GM20000 (cell line): ENCODE data around the gene VEPH1.

Experiments
- DNase-seq: peaks from one replicate; pipeline ENCODE4 v3.0.0; 2012; ENCODE audit warnings: low spot score
- CTCF ChIP-seq: IDR thresholded peaks from 2 replicates; pipeline ENCODE4 v1.5.1; 2012; ENCODE audit warnings: mild to moderate bottlenecking, control low read depth; ENCODE audit errors: extremely low read depth, missing control alignments

Gene VEPH1

GRCh38 chr3:157249606-157250005 is 253.6 kb downstream of the VEPH1 start:
- DNase-seq, result no peak
- TF ChIP-seq CTCF, result no peak

- no peak for DNase-seq
Observed at GRCh38 chr3:157248590-157249422, 254.4 kb downstream of the VEPH1 start.

GRCh38 chr3:157247391-157247790 is 255.8 kb downstream of the VEPH1 start:
- no peak for DNase-seq
- TF ChIP-seq CTCF, result no peak

More at GRCh38 chr3:157248590-157249422, 254.4 kb downstream of the VEPH1 start:
- TF ChIP-seq CTCF, result no peak

- TF ChIP-seq CTCF, result no peak
- DNase-seq, result no peak
Observed at GRCh38 chr3:157242836-157243235, 260.4 kb downstream of the VEPH1 start.

- no peak for DNase-seq
- TF ChIP-seq CTCF, result no peak
Observed at GRCh38 chr3:157241599-157241998, 261.6 kb downstream of the VEPH1 start.

- no peak for DNase-seq
Observed at GRCh38 chr3:157240408-157240807, 262.8 kb downstream of the VEPH1 start.

More at GRCh38 chr3:157240408-157240807, 262.8 kb downstream of the VEPH1 start:
- TF ChIP-seq CTCF, result no peak
